T-cell (primary cell): ENCODE measurements around the gene JARID2. TPM values are rescaled to one million over a fixed set of nuclear protein-coding genes. Genes with fewer than 3 reads are reported as not detected.

Source experiments
- ATAC-seq, 4 experiments: fragments of 200-7000 bp in 3 of 4; fragments of 150-1000 bp in 1 of 4; cut with Tn5 transposase; replicated peaks in 1 of 4; 1 replicate in 3 of 4; 2 replicates in 1 of 4; pipeline ENCODE4 v1.10.0; 2021; ENCODE audit warnings: moderate library complexity in 3 of 4, mild to moderate bottlenecking in 2 of 4, moderate number of reproducible peaks in 1 of 4
- CTCF ChIA-PET, 2 donors: fragments of 300-600 bp; sonication (Branson Sonifier 250); formaldehyde crosslinking; loops; one replicate each; lab custom pipeline; 2022; ENCODE audit warnings: antibody characterized with exemption in 2 of 2; lab: Charles Lee
- POLR2A ChIA-PET, 2 donors: fragments of 300-600 bp; sonication (Branson Sonifier 250); formaldehyde crosslinking; loops; one replicate each; lab custom pipeline; 2022; ENCODE audit warnings: antibody characterized with exemption in 2 of 2; lab: Charles Lee
- DNase-seq, 35 experiments: peaks; one replicate each; pipeline versions ENCODE4 v3.0.0 to v3.0.0-alpha.2; 2013 to 2023
- H3K27ac ChIP-seq: one replicate; pipeline ENCODE4 v1.5.1; 2013; ENCODE audit warnings: low read length
- H3K27me3 ChIP-seq, 2 experiments: replicated peaks in 1 of 2; 1 replicate in 1 of 2; 2 replicates in 1 of 2; pipeline versions ENCODE4 v1.6.1 to v1.7.0; 2013; ENCODE audit warnings: low read length in 1 of 2, mixed read lengths in 1 of 2; ENCODE audit not compliant: control insufficient read depth in 2 of 2, insufficient read depth in 2 of 2; ENCODE audit errors: extremely low read depth in 1 of 2
- H3K36me3 ChIP-seq, 2 donors: 1 replicate in 1 of 2; 2 replicates in 1 of 2; pipeline versions ENCODE4 v1.6.1 to v1.7.0; 2013; ENCODE audit warnings: low read length in 1 of 2; ENCODE audit not compliant: control insufficient read depth in 2 of 2, insufficient read depth in 1 of 2; ENCODE audit errors: extremely low read depth in 1 of 2
- H3K4me1 ChIP-seq, 2 experiments: 1 replicate in 1 of 2; 2 replicates in 1 of 2; pipeline versions ENCODE4 v1.6.1 to v1.7.0; 2013; ENCODE audit warnings: low read length in 2 of 2, mixed read lengths in 1 of 2; ENCODE audit not compliant: insufficient read depth in 2 of 2, control insufficient read depth in 1 of 2; ENCODE audit errors: extremely low read depth in 1 of 2
- H3K4me3 ChIP-seq, 2 donors: 1 replicate in 1 of 2; 2 replicates in 1 of 2; pipeline versions ENCODE4 v1.5.1 to v1.7.0; 2013; ENCODE audit warnings: mild to moderate bottlenecking in 2 of 2, low read length in 1 of 2, moderate library complexity in 1 of 2; ENCODE audit not compliant: control insufficient read depth in 1 of 2; ENCODE audit errors: extremely low read depth in 1 of 2
- H3K9me3 ChIP-seq: 2 replicates; pipeline ENCODE4 v1.7.0; 2013
- H3K27ac Mint-ChIP-seq, 2 donors: one replicate each; pipeline ENCODE4 v1.8.0; 2020 to 2021; ENCODE audit warnings: mild to moderate bottlenecking in 2 of 2, mixed read lengths in 2 of 2
- H3K27me3 Mint-ChIP-seq, 2 donors: one replicate each; pipeline ENCODE4 v1.8.0; 2021 to 2022; ENCODE audit warnings: mixed read lengths in 2 of 2
- H3K36me3 Mint-ChIP-seq: one replicate; pipeline ENCODE4 v1.8.0; 2021; ENCODE audit warnings: mixed read lengths
- H3K4me1 Mint-ChIP-seq, 3 donors: one replicate each; pipeline ENCODE4 v1.8.0; 2020 to 2022; ENCODE audit warnings: mixed read lengths in 3 of 3, mild to moderate bottlenecking in 1 of 3
- H3K4me3 Mint-ChIP-seq, 3 donors: one replicate each; pipeline ENCODE4 v1.8.0; 2020 to 2022; ENCODE audit warnings: mild to moderate bottlenecking in 3 of 3, mixed read lengths in 3 of 3, moderate library complexity in 3 of 3
- H3K9me3 Mint-ChIP-seq, 3 donors: one replicate each; pipeline ENCODE4 v1.8.0; 2020 to 2022; ENCODE audit warnings: mixed read lengths in 3 of 3
- WGBS: methylation state at CpG from one replicate; pipeline ENCODE4 v1.1.5; 2013; ENCODE audit warnings: missing lambda C conversion rate; ENCODE audit not compliant: insufficient coverage; 5-methylcytosine and 5-hydroxymethylcytosine counted together
- total RNA-seq, 35 experiments: library from RNA in 6 of 35; stranded (reverse) in 6 of 35; fragments of 120-200 nt in 1 of 35; gene quantifications; one replicate each; pipeline versions ENCODE4 v1.2.1 to v1.2.4 and lab custom pipeline; 2013 to 2026

Gene JARID2
- total RNA-seq, 5 donors from 2014 or later (not counting 1 experiment from before 2014, with no cell fraction given), result 19.8 to 27.9 (median 21.6) TPM

GRCh38 chr6:15453622-15454021, 207.8 kb downstream of the JARID2 start:
- DNase-seq, result no peak
- H3K4me1 Mint-ChIP-seq, result peaks cover 43 to 66% (median 57%) of the 10 kb centered on the region in 3 donors
- Histone ChIP-seq H3K9me3 (no peaks in the 10 kb centered on the region), H3K36me3 (peaks cover 0 to 14% of the 10 kb centered on the region in 2 donors), H3K27me3 (no peaks in the 10 kb centered on the region), H3K4me3 (no peak overlapping the region), H3K27ac (no peak overlapping the region), H3K4me1 (peaks cover 10 to 15% of the 10 kb centered on the region in 2 experiments)
- ChIA-PET POLR2A (no interaction called here), CTCF (no interaction called here)
- no peak for ATAC-seq
- no peak overlapping the region for H3K27ac Mint-ChIP-seq
- peaks cover 39% of the 10 kb centered on the region for H3K36me3 Mint-ChIP-seq
- H3K4me3 Mint-ChIP-seq, result no peak overlapping the region
- no peaks in the 10 kb centered on the region for H3K9me3 Mint-ChIP-seq
- 95% methylated on average over 3 of the region's 5 CpGs for WGBS
- H3K27me3 Mint-ChIP-seq, result no peaks in the 10 kb centered on the region

- Histone ChIP-seq H3K4me3 (no peak overlapping the region), H3K36me3 (peaks cover 0 to 17% of the 10 kb centered on the region in 2 donors), H3K27ac (no peak overlapping the region), H3K27me3 (no peaks in the 10 kb centered on the region), H3K9me3 (no peaks in the 10 kb centered on the region), H3K4me1 (peaks cover 10 to 12% of the 10 kb centered on the region in 2 experiments)
- Mint-ChIP-seq H3K4me1 (peaks cover 47 to 69% (median 56%) of the 10 kb centered on the region in 3 donors), H3K36me3 (peaks cover 37% of the 10 kb centered on the region), H3K4me3 (no peak overlapping the region), H3K27me3 (no peaks in the 10 kb centered on the region), H3K9me3 (no peaks in the 10 kb centered on the region), H3K27ac (no peak overlapping the region)
- POLR2A ChIA-PET, result interaction anchor here in 1 of 2 donors (0.6 kb wide), 3 partner anchors 10 to 716 kb away, joined by 3 read pairs; no protein-coding TSS in a partner anchor
- CTCF ChIA-PET, result interaction anchor here (0.6 to 1.5 kb wide), 8 partner anchors 11 to 1582 kb away, joined by 3 to 5 read pairs (median 4); no protein-coding TSS in a partner anchor
- no CpG with 5 or more reads among the region's 2 CpGs for WGBS
- no peak for ATAC-seq
- DNase-seq, result no peak
Measured at GRCh38 chr6:15456422-15456821, 210.6 kb downstream of the JARID2 start.

- Histone ChIP-seq H3K9me3 (no peaks in the 10 kb centered on the region), H3K36me3 (peaks cover 0 to 17% of the 10 kb centered on the region in 2 donors), H3K27ac (no peak overlapping the region), H3K4me3 (no peak overlapping the region), H3K4me1 (peaks cover 4 to 9% of the 10 kb centered on the region in 2 experiments), H3K27me3 (no peaks in the 10 kb centered on the region)
- WGBS, result 100% methylated on average over 1 of the region's 4 CpGs
- Mint-ChIP-seq H3K4me3 (no peak overlapping the region), H3K27ac (no peak overlapping the region), H3K36me3 (peaks cover 35% of the 10 kb centered on the region), H3K27me3 (no peaks in the 10 kb centered on the region), H3K9me3 (no peaks in the 10 kb centered on the region), H3K4me1 (peaks cover 46 to 68% (median 55%) of the 10 kb centered on the region in 3 donors)
- DNase-seq, result no peak
- ChIA-PET CTCF (interaction anchor here (0.5 to 1.5 kb wide), 6 partner anchors 10 to 1250 kb away, joined by 3 to 5 read pairs (median 3); no protein-coding TSS in a partner anchor), POLR2A (interaction anchor here in 1 of 2 donors (0.6 kb wide), 1 partner anchor 10 kb away, joined by 3 read pairs; no protein-coding TSS in a partner anchor)
- no peak for ATAC-seq
Measured at GRCh38 chr6:15457121-15457650, 211.3 kb downstream of the JARID2 start.

DNA sequence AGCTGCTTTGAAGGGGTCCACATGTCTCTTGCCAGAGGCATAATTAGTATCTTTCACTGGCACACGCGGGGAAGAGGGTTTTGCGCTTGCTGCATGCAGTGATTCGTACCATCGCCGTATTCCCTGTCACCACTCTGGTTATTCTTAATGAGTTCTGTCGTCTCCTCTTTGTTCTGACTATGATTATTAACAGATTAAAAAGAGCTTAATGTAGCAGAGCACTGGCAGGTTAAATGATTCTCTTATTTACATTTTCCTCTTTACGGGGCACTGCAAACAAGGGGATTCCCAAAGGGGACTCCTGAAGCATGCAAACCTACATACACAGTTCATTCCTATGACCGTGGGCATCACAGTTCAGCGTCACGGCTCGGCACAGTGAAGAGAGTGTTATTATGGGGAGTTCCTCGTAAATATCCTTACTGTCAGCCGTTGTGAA, 212.2 kb downstream of the JARID2 start:
- H3K27me3 ChIP-seq, result no peaks in the 10 kb centered on the region
- ChIA-PET POLR2A (no interaction called here), CTCF (interaction anchor here in 1 of 2 donors (0.6 to 1.0 kb wide), 2 partner anchors 12 to 13 kb away, joined by 3 read pairs; no protein-coding TSS in a partner anchor)
- no peak for ATAC-seq
- Mint-ChIP-seq H3K4me3 (no peak overlapping the region), H3K36me3 (peaks cover 26% of the 10 kb centered on the region), H3K27ac (no peak overlapping the region), H3K27me3 (no peaks in the 10 kb centered on the region), H3K4me1 (peaks cover 46 to 69% (median 58%) of the 10 kb centered on the region in 3 donors), H3K9me3 (no peaks in the 10 kb centered on the region)
- no peak overlapping the region for H3K27ac ChIP-seq
- WGBS, result 100% methylated on average over 2 of the region's 14 CpGs
- H3K4me1 ChIP-seq, result peaks cover 0 to 3% of the 10 kb centered on the region in 2 experiments
- peaks cover 0 to 17% of the 10 kb centered on the region in 2 donors for H3K36me3 ChIP-seq
- DNase-seq, result no peak
- H3K9me3 ChIP-seq, result no peaks in the 10 kb centered on the region
- H3K4me3 ChIP-seq, result no peak overlapping the region

- peaks cover 0 to 3% of the 10 kb centered on the region in 2 donors for H3K36me3 ChIP-seq
- POLR2A ChIA-PET, result no interaction called here
- DNase-seq (no peak), ATAC-seq (no peak)
- no peaks in the 10 kb centered on the region for H3K27me3 Mint-ChIP-seq
- CTCF ChIA-PET, result no interaction called here
- peaks cover 0 to 3% of the 10 kb centered on the region in 2 experiments for H3K4me1 ChIP-seq
- no peaks in the 10 kb centered on the region for H3K9me3 ChIP-seq
- peaks cover 58 to 66% (median 66%) of the 10 kb centered on the region in 3 donors for H3K4me1 Mint-ChIP-seq
- H3K4me3 ChIP-seq, result no peak overlapping the region
- peaks cover 11% of the 10 kb centered on the region for H3K36me3 Mint-ChIP-seq
- H3K27ac ChIP-seq, result no peak overlapping the region
- no peak overlapping the region for H3K27ac Mint-ChIP-seq
- WGBS, result 100% methylated on average over 3 of the region's 4 CpGs
- H3K9me3 Mint-ChIP-seq, result no peaks in the 10 kb centered on the region
- no peaks in the 10 kb centered on the region for H3K27me3 ChIP-seq
- no peak overlapping the region for H3K4me3 Mint-ChIP-seq
Measured at GRCh38 chr6:15460110-15460727, 214.3 kb downstream of the JARID2 start.

DNA sequence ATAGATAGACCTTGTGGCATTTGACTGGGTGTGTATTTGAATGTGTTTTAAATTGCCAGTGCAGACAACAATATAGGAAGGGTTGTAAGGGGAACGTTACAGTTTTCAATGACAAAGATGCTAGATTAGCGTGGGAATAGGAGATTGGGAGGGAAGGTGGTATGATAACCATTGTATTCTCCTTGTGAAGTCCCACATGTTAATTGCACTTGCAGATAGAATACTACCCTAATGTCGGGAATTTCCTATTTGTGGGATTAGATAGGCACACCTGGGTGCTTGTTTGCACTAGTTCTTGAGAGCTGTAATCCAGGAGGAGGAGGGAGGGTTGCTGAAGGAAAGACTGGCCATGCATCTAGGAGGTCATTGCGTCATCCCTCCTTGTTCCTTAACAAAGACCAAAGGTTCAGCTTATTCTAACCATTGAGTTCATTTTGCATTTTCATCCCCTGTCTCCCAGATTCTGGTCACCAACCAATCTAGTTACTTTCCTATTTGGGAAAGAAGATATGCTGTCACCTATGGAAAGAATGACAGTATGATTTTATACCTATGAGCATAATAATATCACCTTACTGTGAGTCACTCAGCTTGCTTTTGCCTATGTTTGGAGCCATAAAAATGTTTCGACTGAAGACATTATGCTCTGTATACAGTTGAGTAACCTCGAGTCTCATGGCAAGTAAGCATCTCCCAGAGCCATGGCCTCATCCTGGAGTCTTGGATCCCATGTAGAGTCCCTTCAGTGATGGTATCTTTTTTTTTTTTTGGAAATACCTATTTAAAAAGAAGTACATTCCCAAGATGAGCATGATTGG, 215.5 kb downstream of the JARID2 start:
- ATAC-seq (no peak), DNase-seq (no peak)
- Mint-ChIP-seq H3K27me3 (no peaks in the 10 kb centered on the region), H3K9me3 (no peaks in the 10 kb centered on the region), H3K27ac (no peak overlapping the region), H3K4me1 (peaks cover 58 to 66% (median 65%) of the 10 kb centered on the region in 3 donors), H3K4me3 (no peak overlapping the region), H3K36me3 (peaks cover 10% of the 10 kb centered on the region)
- H3K4me3 ChIP-seq, result no peak overlapping the region
- whole genome bisulfite sequencing, result 83% methylated on average over 4 of the region's 6 CpGs
- H3K4me1 ChIP-seq, result peaks cover 0 to 3% of the 10 kb centered on the region in 2 experiments
- H3K36me3 ChIP-seq, result peaks cover 0 to 3% of the 10 kb centered on the region in 2 donors
- H3K9me3 ChIP-seq, result no peaks in the 10 kb centered on the region
- ChIA-PET CTCF (interaction anchor here in 1 of 2 donors (1.0 kb wide), 1 partner anchor 27 kb away, joined by 3 read pairs; no protein-coding TSS in a partner anchor), POLR2A (interaction anchor here in 1 of 2 donors (0.7 kb wide), 1 partner anchor 1324 kb away, joined by 3 read pairs; no protein-coding TSS in a partner anchor)
- no peaks in the 10 kb centered on the region for H3K27me3 ChIP-seq
- no peak overlapping the region for H3K27ac ChIP-seq
